ENCODE results near the gene SPACA9.

The SPACA9 gene

GRCh38 chr9:132892400-132892799, 13.7 kb downstream of the SPACA9 start:
- TF ChIP-seq CTCF (IDR thresholded peaks at IDR 0.05; ENCODE audit: low read depth, low read length): no peak

GRCh38 chr9:132894346-132894745, 15.6 kb downstream of the SPACA9 start:
- TF ChIP-seq CTCF (IDR thresholded peaks at IDR 0.05; ENCODE audit: low read depth, low read length): no peak
- H3K4me3 ChIP-seq (ENCODE audit: low read depth, low read length): no peak overlapping the region

More at GRCh38 chr9:132892400-132892799, 13.7 kb downstream of the SPACA9 start:
- H3K4me3 ChIP-seq (ENCODE audit: low read depth, low read length): no peak overlapping the region

GRCh38 chr9:132894862-132895835, 16.5 kb downstream of the SPACA9 start:
- no peak overlapping the region for H3K4me3 ChIP-seq (ENCODE audit: low read depth, low read length)
- TF ChIP-seq CTCF (IDR thresholded peaks at IDR 0.05; ENCODE audit: low read depth, low read length): no peak

GRCh38 chr9:132896264-132896663, 17.6 kb downstream of the SPACA9 start:
- no peak for TF ChIP-seq CTCF (IDR thresholded peaks at IDR 0.05; ENCODE audit: low read depth, low read length)
- no peak overlapping the region for H3K4me3 ChIP-seq (ENCODE audit: low read depth, low read length)

- TF ChIP-seq CTCF (IDR thresholded peaks at IDR 0.05; ENCODE audit: low read depth, low read length): no peak
- no peak overlapping the region for H3K4me3 ChIP-seq (ENCODE audit: low read depth, low read length)
These were observed 18.2 kb downstream of the SPACA9 start for GRCh38 chr9:132896906-132897305.

- H3K4me3 ChIP-seq (ENCODE audit: low read depth, low read length): no peak overlapping the region
- no peak for TF ChIP-seq CTCF (IDR thresholded peaks at IDR 0.05; ENCODE audit: low read depth, low read length)
These were observed 19.4 kb downstream of the SPACA9 start for GRCh38 chr9:132898051-132898450.

All from WI38 (cell line).